HG03460 (cell line): ENCODE data around the gene ADCY5.

Source experiments
- ATAC-seq: cut with Tn5 transposase; IDR thresholded peaks from one replicate; pipeline ENCODE4 v1.9.1; 2021; ENCODE audit not compliant: unreplicated experiment

Gene ADCY5

GRCh38 chr3:123411340-123412040 is 37.4 kb downstream of the ADCY5 start:
- no peak for ATAC-seq

DNA sequence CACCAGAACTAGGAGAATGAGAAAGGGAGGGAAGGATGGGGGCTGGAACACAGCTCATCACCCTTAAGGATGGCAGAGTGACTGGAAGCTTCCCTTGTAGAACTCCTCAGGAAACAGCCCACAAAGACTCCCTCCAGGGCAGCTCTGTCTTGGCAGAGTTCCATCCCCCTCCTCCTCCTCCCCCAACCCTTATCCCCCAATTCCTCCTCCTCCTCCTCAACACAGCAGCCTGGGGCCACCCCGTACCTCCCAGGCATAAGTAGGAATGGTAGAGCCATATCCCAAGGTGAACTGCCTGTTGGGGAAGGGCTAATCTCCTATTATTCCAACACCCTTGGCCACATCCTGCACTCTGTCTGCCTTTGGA is 38.8 kb downstream of the ADCY5 start:
- ATAC-seq = no peak

DNA sequence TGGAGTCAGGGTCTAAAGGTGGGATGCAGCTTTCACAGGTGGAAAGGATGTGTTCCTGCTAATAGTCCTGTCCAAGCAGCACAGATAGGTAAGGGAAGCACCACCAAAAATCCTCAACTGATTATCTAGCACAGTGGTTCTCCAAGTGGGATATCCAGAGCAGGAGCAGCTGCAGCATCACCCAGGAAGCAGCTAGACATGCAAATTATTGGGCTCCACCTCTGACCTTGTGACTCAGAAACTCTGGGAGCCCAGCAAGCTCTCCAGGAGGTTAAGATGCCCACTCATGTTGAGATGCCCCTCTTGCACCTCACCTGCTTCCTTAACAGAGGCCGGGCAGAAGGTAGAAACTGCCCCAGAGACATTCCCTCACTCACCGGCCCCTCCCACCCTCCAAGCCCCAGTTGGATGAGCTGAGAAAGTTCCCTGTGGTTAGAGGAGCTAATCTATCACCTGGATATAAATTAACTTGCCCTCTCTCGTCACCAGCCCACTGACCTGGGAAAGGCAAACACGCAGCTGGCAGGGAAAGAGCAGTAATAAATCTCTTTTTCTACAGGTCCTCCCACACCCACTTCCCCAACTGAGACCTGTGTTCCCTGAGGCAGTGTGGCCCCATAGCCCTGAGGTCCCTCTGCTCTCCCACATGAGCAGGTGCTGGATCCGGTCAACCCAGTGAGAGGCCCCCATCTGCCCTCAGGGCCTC is 39.3 kb downstream of the ADCY5 start:
- ATAC-seq = no peak

DNA sequence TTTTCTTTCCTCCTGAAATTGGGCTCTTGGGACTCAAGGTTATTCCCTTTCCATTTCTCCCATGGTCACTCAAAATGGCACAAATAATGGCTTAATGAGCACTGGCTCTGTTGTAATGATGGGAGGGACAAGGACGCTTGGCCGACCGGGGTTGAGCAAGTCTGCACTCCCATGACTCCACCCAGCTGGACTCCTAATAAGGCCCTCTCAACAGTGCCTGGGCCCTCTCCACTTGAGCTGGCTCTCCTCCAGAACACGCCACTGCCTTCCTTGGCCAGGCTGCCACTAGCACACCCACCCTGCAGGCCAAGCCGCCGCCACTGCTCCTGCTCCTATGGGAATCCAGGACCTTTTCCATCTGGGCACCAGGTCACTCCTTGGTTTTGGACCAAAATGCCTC is 42.3 kb downstream of the ADCY5 start:
- no peak for ATAC-seq

DNA sequence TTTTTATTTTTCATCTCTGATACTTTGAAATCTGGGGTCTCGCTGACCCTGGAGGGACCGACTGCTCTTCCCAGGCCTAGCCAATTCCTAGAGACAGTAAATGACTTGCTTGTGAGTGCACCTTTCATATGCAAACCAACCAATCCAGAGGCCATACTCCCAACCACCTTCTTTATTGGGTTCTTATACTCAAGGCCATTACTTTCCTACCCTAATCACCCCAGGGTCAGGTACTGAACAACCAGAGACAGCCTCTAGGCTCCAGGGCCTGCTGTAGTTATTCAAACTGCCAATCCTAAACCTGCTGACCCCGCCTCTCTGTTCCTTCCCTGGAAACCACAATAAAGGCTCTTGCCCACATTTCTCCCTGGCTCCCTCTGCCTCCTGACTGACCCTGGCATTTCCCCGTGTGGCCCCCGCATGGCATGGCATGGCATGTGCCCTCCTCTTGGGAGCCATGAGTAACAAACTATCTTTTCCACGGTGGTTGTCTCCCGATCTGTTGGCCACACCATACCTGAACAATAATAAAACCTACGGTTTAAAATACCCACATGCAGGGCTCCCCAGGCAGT is 42.9 kb downstream of the ADCY5 start:
- ATAC-seq = no peak

DNA sequence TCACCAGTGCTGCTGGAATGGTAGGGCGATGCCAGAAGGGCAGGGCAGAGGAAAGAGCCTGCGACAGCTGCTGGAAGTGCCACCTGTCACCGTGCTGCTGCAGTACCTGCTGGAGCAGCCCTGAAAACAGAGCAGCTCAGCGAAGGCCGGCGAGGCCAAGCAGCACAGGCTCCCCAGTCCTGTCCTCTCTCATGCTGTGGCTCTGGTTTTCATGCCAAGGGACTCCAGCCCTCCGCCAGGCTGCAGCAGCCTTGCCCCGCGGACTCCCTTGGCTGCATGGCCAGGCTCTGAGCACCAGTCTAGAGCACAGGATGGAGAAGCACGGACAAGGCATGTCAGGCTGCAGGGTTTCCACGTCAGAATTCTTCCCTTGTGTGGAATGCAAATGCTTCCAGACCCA is 43.9 kb downstream of the ADCY5 start:
- no peak for ATAC-seq

- ATAC-seq = no peak
These were observed 44.5 kb downstream of the ADCY5 start for GRCh38 chr3:123404391-123404790.

DNA sequence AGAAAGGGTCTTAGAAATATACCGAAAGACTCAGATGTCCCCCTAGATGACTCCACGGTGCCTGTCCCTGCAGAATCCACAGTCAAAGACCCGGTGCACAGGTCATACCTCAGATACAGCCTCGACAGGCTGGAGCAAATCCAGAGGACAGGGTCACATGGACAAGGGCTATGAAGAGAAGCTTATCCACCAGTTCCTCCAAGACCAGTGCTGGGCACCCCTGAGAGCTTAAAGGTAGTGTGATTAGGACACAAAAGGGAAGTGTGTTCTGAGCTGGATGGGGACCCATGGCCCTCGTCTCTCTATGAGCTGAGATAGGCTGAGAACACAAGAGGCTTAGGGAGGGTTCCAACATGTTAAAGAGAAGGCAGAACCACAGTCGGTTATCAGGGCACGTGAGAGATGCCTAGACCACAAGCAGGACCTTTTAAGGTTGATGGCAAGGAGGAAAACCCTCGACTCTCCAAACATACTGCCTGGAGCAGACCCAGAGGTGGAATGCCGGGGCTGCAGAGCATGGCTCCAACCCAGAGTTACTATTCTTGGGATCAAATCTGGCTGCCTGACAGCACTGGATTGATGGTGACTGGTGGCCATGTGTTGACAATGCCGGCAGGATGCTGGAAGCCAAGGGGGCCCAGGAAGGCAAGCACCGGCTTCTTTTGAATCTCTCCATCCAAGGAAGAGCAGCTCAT is 46.9 kb downstream of the ADCY5 start:
- ATAC-seq = no peak

- no peak for ATAC-seq
These were observed 48.7 kb downstream of the ADCY5 start for GRCh38 chr3:123400169-123400568.

- no peak for ATAC-seq
These were observed 49.2 kb downstream of the ADCY5 start for GRCh38 chr3:123399653-123400052.

- no peak for ATAC-seq
These were observed 50.7 kb downstream of the ADCY5 start for GRCh38 chr3:123397921-123398785.

GRCh38 chr3:123397050-123397590 is 51.8 kb downstream of the ADCY5 start:
- no peak for ATAC-seq

DNA sequence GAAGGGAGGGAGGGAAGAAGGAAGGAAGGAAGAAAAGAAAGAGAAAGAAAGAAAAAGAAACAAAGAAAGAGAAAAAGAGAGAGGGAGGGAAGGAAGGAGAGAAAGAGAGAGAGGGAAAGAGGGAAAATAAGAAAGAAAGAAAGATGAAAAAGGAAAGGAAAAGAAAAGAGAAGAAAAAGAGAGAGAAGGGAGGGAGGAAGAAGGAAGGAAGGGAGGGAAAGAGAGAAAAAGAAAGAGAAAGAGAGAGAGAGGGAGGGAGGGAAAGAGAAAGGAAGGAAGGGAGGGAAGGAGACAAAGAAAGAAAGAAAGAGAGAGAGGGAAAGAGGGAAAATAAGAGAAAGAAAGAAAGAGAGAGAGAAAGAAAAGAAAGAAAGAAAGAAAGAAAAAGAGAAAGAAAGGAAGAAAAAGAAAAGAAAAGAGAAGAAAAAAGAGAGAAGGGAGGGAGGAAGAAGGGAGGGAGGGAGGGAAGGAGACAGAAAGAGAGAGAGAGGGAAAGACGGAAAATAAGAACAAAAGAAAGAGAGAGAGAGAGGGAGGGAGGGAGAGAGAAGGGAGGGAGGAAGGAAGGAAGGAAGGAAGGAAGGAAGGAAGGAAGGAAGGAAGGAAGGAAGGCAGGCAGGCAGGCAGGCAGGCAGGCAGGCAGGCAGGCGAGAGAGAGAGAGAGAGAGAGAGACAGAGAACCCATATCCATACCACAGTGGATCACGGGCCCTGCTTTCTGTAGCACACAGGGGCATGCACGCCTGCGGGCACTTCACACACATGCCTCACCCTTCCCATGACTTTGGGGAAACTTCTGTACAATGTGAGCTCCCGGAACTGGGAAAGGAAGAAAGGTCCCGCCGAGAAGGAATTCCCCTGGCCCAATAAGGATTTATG is 52.5 kb downstream of the ADCY5 start:
- no peak for ATAC-seq

GRCh38 chr3:123395235-123395634 is 53.7 kb downstream of the ADCY5 start:
- ATAC-seq = no peak

DNA sequence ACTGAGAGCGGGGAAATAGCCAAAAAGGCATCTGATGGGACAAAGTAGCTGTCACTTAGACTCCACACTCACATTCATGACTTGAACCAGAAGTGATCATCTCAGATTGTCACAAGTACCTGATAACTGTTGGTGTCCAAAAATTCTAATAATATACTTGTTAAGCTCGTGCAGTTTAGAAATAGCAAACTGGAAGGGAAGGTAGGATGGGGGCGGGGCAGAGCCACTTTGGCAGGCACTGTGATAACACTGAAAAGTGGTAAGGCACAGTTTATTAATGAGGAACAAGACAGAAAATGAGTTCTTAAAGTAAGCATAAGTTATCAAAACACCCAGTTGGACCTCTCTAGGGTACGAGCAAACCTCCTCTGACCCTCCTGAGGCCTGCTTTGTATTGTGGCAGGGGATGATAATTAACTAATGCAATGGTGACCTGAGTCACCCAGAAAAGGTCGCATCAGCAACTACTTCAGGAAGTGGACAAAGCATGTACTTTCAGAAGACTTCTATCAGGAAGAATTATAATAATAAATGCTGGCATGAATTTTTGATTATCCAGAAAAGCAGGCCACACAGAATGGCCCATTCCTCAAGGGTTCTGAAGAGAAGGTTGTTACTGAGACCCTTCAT is 54.4 kb downstream of the ADCY5 start:
- no peak for ATAC-seq

- ATAC-seq = no peak
These were observed 55.8 kb downstream of the ADCY5 start for GRCh38 chr3:123392871-123393620.

DNA sequence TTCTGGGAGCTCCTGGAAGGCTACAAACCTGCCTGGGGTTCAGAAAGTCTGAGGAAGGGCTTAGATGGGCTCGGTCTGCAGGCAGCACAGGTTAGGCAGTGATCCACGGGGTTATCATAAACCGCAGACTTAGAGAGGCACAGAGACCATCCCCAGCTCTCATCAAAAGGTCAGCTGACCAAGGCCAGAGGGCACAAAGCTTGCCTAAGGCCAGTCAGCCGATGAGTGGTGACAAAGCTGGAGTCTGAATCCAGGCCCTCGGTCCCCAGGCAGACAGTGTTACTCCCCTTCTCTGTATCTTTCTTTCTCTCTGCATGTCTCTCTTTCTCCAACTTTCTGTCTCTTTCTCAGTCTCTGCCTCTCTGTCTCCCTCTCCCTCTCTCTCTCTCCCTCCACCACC is 56.5 kb downstream of the ADCY5 start:
- ATAC-seq = no peak

DNA sequence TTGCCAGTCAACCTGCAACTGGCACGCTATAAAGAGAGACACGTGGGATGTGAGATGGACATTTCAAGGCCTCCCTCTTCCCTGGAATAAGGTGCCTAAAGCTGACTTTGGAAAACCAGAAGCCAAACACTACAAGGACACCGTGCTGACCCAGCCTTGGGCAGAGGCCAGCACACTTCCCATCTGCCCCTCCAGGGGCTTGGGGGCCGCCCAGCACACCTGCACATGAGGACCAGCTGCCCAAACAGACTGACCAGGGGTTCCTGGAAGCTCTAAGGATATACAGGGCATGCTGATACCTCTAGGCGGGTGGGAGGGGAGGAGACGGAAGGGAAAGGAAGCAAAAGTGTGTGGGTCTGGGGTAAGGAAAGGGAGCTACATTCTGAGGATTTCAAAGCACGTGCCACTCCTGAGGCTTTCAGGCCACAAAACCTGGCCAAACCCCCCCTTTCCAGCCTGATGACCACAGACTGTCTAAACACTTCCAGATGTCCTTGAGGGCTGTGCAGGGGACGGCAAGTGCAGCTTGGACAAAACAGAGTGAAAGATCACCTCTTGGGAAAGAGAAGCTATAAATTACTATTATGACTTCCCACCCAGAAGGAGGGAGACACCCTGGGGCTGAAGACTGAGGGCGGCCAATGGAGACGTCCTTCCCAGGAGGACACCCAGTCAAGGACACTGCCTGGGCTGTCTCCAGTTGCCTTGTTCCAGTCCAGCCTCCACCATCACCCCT is 57.9 kb downstream of the ADCY5 start:
- no peak for ATAC-seq
